Measurements from ENCODE around the gene GPR183.

The GPR183 gene

DNA sequence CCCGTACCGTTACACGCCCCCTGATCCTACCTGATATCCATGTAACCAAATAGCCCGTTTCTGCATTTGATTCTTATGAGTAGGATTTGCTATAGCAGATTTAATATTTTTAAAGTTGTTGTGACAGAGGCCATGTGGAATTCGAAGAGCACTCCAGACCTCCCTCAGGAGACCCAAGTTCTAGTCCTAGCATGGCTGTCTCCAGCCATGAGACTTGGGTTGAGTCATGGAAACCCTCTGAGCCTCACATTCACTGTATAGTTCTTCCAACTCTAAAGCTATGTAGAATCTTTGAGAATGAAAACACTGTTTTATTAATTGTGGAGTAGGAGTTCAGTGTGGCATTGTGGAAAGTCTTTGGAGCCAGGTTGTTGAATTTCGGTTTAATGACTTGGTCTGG, 8.0 kb upstream of the GPR183 start:
- no peak for TF ChIP-seq JUND (IDR thresholded peaks at IDR 0.05; ENCODE audit: low read depth)
- no peak for DNase-seq (ENCODE audit: low read depth in 1 of 2, low spot score in 1 of 2)
- in situ Hi-C loops (cut with HindIII; ENCODE audit: low pct_unique_long_range_greater_than_20kb, low sequenced_read_pairs) = no loop called here

GRCh38 chr13:99314640-99315176, 7.5 kb upstream of the GPR183 start:
- no peak for TF ChIP-seq JUND (IDR thresholded peaks at IDR 0.05; ENCODE audit: low read depth)
- in situ Hi-C loops (cut with HindIII; ENCODE audit: low pct_unique_long_range_greater_than_20kb, low sequenced_read_pairs) = no loop called here
- DNase-seq (ENCODE audit: low read depth in 1 of 2, low spot score in 1 of 2) = no peak

GRCh38 chr13:99313941-99314340, 6.7 kb upstream of the GPR183 start:
- DNase-seq (ENCODE audit: low read depth in 1 of 2, low spot score in 1 of 2) = no peak
- TF ChIP-seq JUND (IDR thresholded peaks at IDR 0.05; ENCODE audit: low read depth) = no peak
- in situ Hi-C loops (cut with HindIII; ENCODE audit: low pct_unique_long_range_greater_than_20kb, low sequenced_read_pairs) = no loop called here

DNA sequence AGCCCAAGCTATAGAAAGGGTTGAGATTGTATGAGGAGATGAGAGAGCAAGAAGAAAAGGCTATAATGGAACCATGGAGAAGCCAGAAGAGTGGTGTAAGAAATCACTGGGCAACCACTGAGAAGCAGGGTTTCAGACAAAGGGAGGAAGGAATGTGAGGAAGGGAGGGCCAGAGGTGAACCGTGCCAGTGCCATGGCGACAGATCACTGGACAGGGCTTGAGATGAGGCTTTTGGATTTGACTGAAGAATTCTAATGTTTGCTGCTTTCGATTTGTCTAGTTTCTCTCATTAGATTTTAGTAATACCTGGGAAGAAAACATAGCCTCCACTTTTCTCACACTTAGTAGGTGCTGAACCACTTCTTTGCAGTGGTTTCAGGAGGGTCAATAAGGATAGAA, 6.3 kb upstream of the GPR183 start:
- no peak for TF ChIP-seq JUND (IDR thresholded peaks at IDR 0.05; ENCODE audit: low read depth)
- in situ Hi-C loops (cut with HindIII; ENCODE audit: low pct_unique_long_range_greater_than_20kb, low sequenced_read_pairs) = no loop called here

GRCh38 chr13:99312493-99312883, 5.3 kb upstream of the GPR183 start:
- TF ChIP-seq JUND (IDR thresholded peaks at IDR 0.05; ENCODE audit: low read depth) = no peak
- in situ Hi-C loops (cut with HindIII; ENCODE audit: low pct_unique_long_range_greater_than_20kb, low sequenced_read_pairs) = no loop called here
- DNase-seq (ENCODE audit: low read depth in 1 of 2, low spot score in 1 of 2) = no peak

More for the DNA sequence above, 6.3 kb upstream of the GPR183 start:
- DNase-seq (ENCODE audit: low read depth in 1 of 2, low spot score in 1 of 2) = no peak

- in situ Hi-C loops (cut with HindIII; ENCODE audit: low pct_unique_long_range_greater_than_20kb, low sequenced_read_pairs) = no loop called here
- DNase-seq (ENCODE audit: low read depth in 1 of 2, low spot score in 1 of 2) = no peak
- TF ChIP-seq JUND (IDR thresholded peaks at IDR 0.05; ENCODE audit: low read depth) = no peak
Observed at GRCh38 chr13:99311748-99312492, 4.7 kb upstream of the GPR183 start.

DNA sequence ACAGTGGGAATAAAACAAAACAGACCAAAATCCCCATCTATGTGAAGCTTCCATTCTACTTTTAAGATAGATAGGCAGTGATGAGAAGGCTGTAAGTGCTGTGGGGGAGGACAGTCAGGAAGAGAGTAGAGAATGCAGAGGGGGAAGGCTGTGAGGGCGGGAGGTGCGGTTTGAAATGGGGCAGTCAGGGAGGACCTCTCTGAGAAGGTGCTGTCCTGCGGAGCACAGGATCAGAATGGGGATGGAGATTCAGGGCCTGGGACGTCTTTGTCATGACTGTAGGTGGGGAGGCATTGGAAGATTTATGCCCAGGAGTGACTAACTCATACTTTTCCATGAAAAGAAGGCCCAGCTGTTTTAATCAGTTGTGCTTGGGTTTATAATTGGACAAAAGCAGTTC, 3.9 kb upstream of the GPR183 start:
- TF ChIP-seq JUND (IDR thresholded peaks at IDR 0.05; ENCODE audit: low read depth) = no peak
- DNase-seq (ENCODE audit: low read depth in 1 of 2, low spot score in 1 of 2) = no peak
- in situ Hi-C loops (cut with HindIII; ENCODE audit: low pct_unique_long_range_greater_than_20kb, low sequenced_read_pairs) = no loop called here

GRCh38 chr13:99310382-99311031, 3.3 kb upstream of the GPR183 start:
- TF ChIP-seq JUND (IDR thresholded peaks at IDR 0.05; ENCODE audit: low read depth) = no peak
- DNase-seq (ENCODE audit: low read depth in 1 of 2, low spot score in 1 of 2) = no peak
- in situ Hi-C loops (cut with HindIII; ENCODE audit: low pct_unique_long_range_greater_than_20kb, low sequenced_read_pairs) = no loop called here

GRCh38 chr13:99308471-99309087, 1.4 kb upstream of the GPR183 start:
- DNase-seq (ENCODE audit: low read depth in 1 of 2, low spot score in 1 of 2) = no peak
- TF ChIP-seq JUND (IDR thresholded peaks at IDR 0.05; ENCODE audit: low read depth) = no peak
- in situ Hi-C loops (cut with HindIII; ENCODE audit: low pct_unique_long_range_greater_than_20kb, low sequenced_read_pairs) = no loop called here

DNA sequence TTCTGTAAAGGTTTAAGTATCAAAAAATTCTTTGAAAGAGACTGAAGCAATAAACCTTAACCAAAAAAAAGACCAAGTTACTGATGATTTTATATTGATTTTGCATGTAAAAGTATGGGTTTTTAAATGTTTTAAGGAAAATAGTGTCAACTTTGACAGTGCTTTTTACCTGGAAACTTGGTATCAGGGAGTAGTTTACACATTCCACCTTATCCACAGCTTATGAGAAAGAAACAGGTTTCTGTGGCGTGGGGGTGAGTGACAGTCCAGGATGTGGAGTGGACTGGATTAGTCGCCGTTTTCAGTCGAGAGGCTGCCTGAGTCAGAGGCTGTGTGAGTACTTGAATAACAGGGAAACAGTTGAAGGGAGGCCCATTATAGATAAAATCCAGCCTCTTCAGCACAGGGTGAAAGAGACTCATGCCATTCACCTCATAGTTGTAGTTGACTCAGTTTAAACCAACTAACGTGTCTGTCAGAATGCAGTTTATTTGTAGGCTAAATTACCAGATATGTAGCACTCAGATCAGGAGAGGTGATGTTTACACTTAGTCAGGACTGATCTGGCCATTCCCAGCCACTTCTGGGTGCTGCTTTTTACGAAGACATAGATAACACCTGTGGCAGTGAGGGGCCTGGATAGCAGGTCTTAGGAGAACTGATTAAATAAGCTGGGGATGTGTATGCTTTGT, 595 bp upstream of the GPR183 start:
- in situ Hi-C loops (cut with HindIII; ENCODE audit: low pct_unique_long_range_greater_than_20kb, low sequenced_read_pairs) = no loop called here
- no peak for TF ChIP-seq JUND (IDR thresholded peaks at IDR 0.05; ENCODE audit: low read depth)
- no peak for DNase-seq (ENCODE audit: low read depth in 1 of 2, low spot score in 1 of 2)

GRCh38 chr13:99305566-99305965, 1.6 kb downstream of the GPR183 start:
- DNase-seq (ENCODE audit: low read depth in 1 of 2, low spot score in 1 of 2) = no peak
- in situ Hi-C loops (cut with HindIII; ENCODE audit: low pct_unique_long_range_greater_than_20kb, low sequenced_read_pairs) = no loop called here
- TF ChIP-seq JUND (IDR thresholded peaks at IDR 0.05; ENCODE audit: low read depth) = no peak

DNA sequence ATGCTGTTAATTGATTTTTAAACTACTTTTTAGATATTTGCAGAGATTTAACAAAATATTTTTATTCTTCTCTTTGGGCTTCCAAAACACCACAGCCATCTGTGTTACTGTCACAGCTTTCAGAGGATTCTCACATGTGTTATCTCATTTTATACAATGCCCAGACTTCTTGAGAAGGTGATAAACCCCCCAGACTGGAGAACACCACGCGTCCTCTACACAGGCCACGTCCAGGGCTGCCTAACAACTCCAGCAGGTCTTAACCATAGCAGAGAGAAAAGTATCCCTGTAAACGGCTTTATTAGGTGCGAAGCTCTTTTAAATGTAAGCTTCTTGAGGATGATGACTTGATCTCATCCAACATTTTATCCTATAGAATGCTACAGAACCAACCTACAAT, 2.0 kb downstream of the GPR183 start:
- TF ChIP-seq JUND (IDR thresholded peaks at IDR 0.05; ENCODE audit: low read depth) = no peak
- in situ Hi-C loops (cut with HindIII; ENCODE audit: low pct_unique_long_range_greater_than_20kb, low sequenced_read_pairs) = no loop called here
- no peak for DNase-seq (ENCODE audit: low read depth in 1 of 2, low spot score in 1 of 2)

All from T47D (cell line).